Measurements from ENCODE around the gene ADGRF1. TPM values are rescaled to one million over a fixed set of nuclear protein-coding genes. Genes with fewer than 3 reads are reported as not detected.

The ADGRF1 gene
- total RNA-seq, 1 experiment from 2014 or later: 39.6 TPM

DNA sequence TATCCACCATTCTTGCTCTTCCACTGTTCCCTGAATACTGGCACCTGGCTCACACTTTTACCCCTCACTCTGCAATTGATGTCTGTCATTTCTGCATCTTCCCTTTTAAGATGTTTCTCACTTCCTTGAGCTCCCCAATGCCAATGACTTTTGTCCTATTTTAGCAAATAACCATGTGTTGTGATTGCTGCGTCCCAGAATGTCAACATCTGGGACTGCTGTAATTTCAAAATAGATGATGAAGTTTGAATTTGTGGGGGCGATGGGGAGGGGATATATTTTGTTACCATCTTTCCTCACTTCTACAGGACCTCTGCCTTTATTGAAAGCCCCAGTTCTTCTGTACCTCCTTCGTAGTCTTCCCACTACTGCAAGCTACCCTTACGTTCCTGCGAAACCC lies 80.4 kb downstream of the ADGRF1 start:
- no peak overlapping the region for H3K9ac ChIP-seq (ENCODE audit: low read length)
- intact Hi-C loops (cut with micrococcal nuclease): no loop called here
- no peaks in the 10 kb centered on the region for H3K9me3 ChIP-seq (ENCODE audit: control insufficient read depth in 1 of 2, insufficient read depth in 1 of 2, low read depth in 1 of 2, low read length in 2 of 2)
- ChIA-PET RAD21 (ENCODE audit: low non-redundant PET in 1 of 2, low total read pairs in 2 of 2, uncharacterized antibody in 2 of 2, unreplicated experiment in 2 of 2) (no interaction called here), CTCF (no interaction called here), POLR2A (no interaction called here)
- DNase-seq (ENCODE audit: low read depth, low spot score) (no peak), ATAC-seq (no peak)
- H3K9me2 ChIP-seq (ENCODE audit: insufficient read depth): no peaks in the 10 kb centered on the region
- no peaks in the 10 kb centered on the region for H3K36me3 ChIP-seq (ENCODE audit: control insufficient read depth in 1 of 2, insufficient read depth in 2 of 2, low read length in 2 of 2)
- no peaks in the 10 kb centered on the region for H4K20me1 ChIP-seq (ENCODE audit: insufficient read depth)
- no peaks in the 10 kb centered on the region for H3K4me1 ChIP-seq (ENCODE audit: control insufficient read depth in 1 of 2, insufficient read depth in 2 of 2, low read length in 2 of 2)
- BruUV-seq (replicated peaks): no TSS peak
- no peak overlapping the region for H3K4me3 ChIP-seq (replicated peaks in 1 of 2; ENCODE audit: low read depth in 1 of 2, low read length in 2 of 2)
- no peaks in the 10 kb centered on the region for H3K79me2 ChIP-seq (ENCODE audit: insufficient read depth, low read length)
- TF ChIP-seq SRF (IDR thresholded peaks at IDR 0.05; ENCODE audit: low read depth): no peak
- no peak for TF ChIP-seq ZFX (IDR thresholded peaks at IDR 0.05)
- TF ChIP-seq RAD21 (IDR thresholded peaks at IDR 0.05; ENCODE audit: low read depth): no peak
- TF ChIP-seq, protein P1, sequence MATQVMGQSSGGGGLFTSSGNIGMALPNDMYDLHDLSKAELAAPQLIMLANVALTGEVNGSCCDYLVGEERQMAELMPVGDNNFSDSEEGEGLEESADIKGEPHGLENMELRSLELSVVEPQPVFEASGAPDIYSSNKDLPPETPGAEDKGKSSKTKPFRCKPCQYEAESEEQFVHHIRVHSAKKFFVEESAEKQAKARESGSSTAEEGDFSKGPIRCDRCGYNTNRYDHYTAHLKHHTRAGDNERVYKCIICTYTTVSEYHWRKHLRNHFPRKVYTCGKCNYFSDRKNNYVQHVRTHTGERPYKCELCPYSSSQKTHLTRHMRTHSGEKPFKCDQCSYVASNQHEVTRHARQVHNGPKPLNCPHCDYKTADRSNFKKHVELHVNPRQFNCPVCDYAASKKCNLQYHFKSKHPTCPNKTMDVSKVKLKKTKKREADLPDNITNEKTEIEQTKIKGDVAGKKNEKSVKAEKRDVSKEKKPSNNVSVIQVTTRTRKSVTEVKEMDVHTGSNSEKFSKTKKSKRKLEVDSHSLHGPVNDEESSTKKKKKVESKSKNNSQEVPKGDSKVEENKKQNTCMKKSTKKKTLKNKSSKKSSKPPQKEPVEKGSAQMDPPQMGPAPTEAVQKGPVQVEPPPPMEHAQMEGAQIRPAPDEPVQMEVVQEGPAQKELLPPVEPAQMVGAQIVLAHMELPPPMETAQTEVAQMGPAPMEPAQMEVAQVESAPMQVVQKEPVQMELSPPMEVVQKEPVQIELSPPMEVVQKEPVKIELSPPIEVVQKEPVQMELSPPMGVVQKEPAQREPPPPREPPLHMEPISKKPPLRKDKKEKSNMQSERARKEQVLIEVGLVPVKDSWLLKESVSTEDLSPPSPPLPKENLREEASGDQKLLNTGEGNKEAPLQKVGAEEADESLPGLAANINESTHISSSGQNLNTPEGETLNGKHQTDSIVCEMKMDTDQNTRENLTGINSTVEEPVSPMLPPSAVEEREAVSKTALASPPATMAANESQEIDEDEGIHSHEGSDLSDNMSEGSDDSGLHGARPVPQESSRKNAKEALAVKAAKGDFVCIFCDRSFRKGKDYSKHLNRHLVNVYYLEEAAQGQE (IDR thresholded peaks at IDR 0.05; ENCODE audit: low read depth): no peak
- TF ChIP-seq CEBPB (IDR thresholded peaks at IDR 0.05; ENCODE audit: low read depth): no peak
- TF ChIP-seq ZNF274 (IDR thresholded peaks at IDR 0.05; ENCODE audit: low read depth, low read length): no peak
- TF ChIP-seq JUND (IDR thresholded peaks at IDR 0.05): no peak
- TF ChIP-seq, protein P2, sequence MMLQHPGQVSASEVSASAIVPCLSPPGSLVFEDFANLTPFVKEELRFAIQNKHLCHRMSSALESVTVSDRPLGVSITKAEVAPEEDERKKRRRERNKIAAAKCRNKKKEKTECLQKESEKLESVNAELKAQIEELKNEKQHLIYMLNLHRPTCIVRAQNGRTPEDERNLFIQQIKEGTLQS (IDR thresholded peaks at IDR 0.05): no peak
- TF ChIP-seq CBX3 (IDR thresholded peaks at IDR 0.05; ENCODE audit: low read depth): no peak
- no peak for TF ChIP-seq SIN3A (IDR thresholded peaks at IDR 0.05; ENCODE audit: low read depth)
- TF ChIP-seq, protein P3, sequence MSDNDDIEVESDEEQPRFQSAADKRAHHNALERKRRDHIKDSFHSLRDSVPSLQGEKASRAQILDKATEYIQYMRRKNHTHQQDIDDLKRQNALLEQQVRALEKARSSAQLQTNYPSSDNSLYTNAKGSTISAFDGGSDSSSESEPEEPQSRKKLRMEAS (IDR thresholded peaks at IDR 0.05): no peak
- no peak for TF ChIP-seq SP1 (IDR thresholded peaks at IDR 0.05; ENCODE audit: low read depth)
- H3K27me3 ChIP-seq (ENCODE audit: insufficient read depth, low read length): no peaks in the 10 kb centered on the region
- no peak overlapping the region for H3K4me2 ChIP-seq (ENCODE audit: low read length)
- no peak overlapping the region for H2AFZ ChIP-seq (ENCODE audit: low read depth, low read length, poor library complexity, severe bottlenecking)
- no peak overlapping the region for H3K27ac ChIP-seq (ENCODE audit: low read depth, low read length)
